ENCODE measurements around the gene GOSR2. TPM values are rescaled to one million over a fixed set of nuclear protein-coding genes. Genes with fewer than 3 reads are reported as not detected.

GOSR2 gene
- total and polyA plus RNA-seq, 2 of the 8 experiments (the other 6 are each of a cell fraction or from before 2014, with no cell fraction given): 28.2 to 36.2 TPM

DNA sequence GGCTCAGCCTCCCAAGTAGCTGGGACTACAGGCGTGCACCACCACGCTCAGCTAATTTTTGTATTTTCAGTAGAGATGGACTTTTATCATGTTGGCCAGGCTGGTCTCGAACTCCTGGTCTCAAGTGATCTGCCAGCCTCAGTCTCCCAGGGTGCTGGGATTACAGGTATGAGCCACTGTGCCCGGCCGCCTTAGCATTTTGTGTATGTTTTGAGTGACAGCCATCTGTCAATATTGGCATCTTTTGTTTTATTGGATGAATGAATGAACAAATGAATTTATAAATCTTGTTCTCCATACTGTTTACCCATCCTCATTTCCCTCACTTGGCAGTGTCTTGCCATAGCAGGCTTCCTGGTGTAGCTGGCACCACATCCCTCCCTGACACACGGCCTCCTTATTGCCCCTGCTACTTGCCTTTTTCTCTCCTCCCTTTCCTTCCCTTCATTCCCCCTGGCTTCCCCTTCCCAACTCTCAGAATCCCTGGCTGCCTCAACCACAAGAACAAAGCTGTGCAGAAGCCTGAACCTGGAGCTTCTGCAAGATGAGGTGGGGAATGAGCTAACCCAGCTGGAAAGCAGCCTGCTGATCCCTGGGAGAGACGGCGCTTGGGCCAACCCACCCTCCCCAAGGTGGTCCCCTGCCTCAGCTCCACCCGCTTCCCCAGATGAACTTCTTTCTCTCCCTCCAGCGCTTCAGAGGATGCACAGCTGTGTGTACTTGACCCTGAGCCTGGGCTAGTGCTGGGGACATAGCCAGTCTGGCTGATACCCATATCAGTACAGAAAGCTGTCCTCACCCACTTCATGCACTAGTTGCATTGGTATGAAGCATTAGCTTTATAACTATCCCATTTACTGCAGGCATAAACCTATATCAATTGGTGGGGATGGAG is 37.3 kb upstream of the GOSR2 start (continued):
- no peak for TF ChIP-seq JUN (IDR thresholded peaks at IDR 0.05; ENCODE audit: low read depth, low read length)
- no peak for TF ChIP-seq CHD1 (IDR thresholded peaks at IDR 0.05; ENCODE audit: low read depth, low read length)
- TF ChIP-seq POU5F1 (IDR thresholded peaks at IDR 0.05; ENCODE audit: low read depth, low read length): no peak
